WERI-Rb-1 (cell line): Measurements from ENCODE around the gene NDEL1.

Experiments
- DNase-seq: peaks from one replicate; pipeline ENCODE4 v3.0.0-alpha.2; 2020
- H3K27ac ChIP-seq: fragments of 250-450 bp; sonication (Bioruptor Pico); 2 replicates; pipeline ENCODE4 v1.5.1; 2020; ENCODE audit warnings: mild to moderate bottlenecking, moderate library complexity
- H3K27me3 ChIP-seq: fragments of 250-450 bp; sonication (Bioruptor Pico); 2 replicates; pipeline ENCODE4 v1.5.1; 2021; ENCODE audit warnings: mild to moderate bottlenecking, low read depth, moderate library complexity; ENCODE audit not compliant: insufficient read depth, severe bottlenecking
- H3K36me3 ChIP-seq: fragments of 250-450 bp; sonication (Bioruptor Pico); 2 replicates; pipeline ENCODE4 v1.5.1; 2020; ENCODE audit warnings: mild to moderate bottlenecking, moderate library complexity
- H3K4me3 ChIP-seq: 2 replicates; pipeline ENCODE4 v1.5.1; 2011; ENCODE audit warnings: low read depth, mild to moderate bottlenecking, control low read depth, low read length
- H3K9me3 ChIP-seq: fragments of 250-450 bp; sonication (Bioruptor Pico); 2 replicates; pipeline ENCODE4 v1.5.1; 2021; ENCODE audit warnings: mild to moderate bottlenecking, moderate library complexity; ENCODE audit not compliant: severe bottlenecking
- TF ChIP-seq, protein P1 (sequence below): IDR thresholded peaks from 2 replicates; pipeline ENCODE4 v1.5.1; 2011; ENCODE audit warnings: low read depth, mild to moderate bottlenecking, control low read depth, inconsistent platforms, low read length

NDEL1 gene

DNA sequence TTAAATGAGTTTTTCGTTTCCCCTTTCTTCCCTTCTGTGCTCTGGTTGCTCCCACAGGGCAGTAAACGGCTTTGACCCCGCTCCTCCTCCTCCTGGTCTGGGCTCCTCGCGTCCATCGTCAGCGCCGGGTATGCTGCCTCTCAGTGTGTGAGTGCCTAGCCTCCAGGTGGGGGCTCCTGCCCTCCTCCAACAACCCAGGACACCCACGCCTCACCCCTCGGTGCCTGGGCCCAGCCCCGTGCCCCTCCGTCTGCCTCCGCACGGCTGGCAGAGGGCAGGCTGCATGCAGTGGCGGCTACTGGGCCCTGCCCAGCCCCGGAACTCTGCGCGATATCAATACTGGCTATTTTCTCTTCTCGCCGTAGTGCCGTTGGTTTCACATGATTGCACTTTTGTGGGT, 31.2 kb downstream of the NDEL1 start:
- no peak for DNase-seq
- Histone ChIP-seq H3K36me3 (peaks cover 22% of the 10 kb centered on the region), H3K4me3 (no peak overlapping the region), H3K27me3 (no peaks in the 10 kb centered on the region), H3K9me3 (no peaks in the 10 kb centered on the region), H3K27ac (no peak overlapping the region)
- TF ChIP-seq, protein P1, sequence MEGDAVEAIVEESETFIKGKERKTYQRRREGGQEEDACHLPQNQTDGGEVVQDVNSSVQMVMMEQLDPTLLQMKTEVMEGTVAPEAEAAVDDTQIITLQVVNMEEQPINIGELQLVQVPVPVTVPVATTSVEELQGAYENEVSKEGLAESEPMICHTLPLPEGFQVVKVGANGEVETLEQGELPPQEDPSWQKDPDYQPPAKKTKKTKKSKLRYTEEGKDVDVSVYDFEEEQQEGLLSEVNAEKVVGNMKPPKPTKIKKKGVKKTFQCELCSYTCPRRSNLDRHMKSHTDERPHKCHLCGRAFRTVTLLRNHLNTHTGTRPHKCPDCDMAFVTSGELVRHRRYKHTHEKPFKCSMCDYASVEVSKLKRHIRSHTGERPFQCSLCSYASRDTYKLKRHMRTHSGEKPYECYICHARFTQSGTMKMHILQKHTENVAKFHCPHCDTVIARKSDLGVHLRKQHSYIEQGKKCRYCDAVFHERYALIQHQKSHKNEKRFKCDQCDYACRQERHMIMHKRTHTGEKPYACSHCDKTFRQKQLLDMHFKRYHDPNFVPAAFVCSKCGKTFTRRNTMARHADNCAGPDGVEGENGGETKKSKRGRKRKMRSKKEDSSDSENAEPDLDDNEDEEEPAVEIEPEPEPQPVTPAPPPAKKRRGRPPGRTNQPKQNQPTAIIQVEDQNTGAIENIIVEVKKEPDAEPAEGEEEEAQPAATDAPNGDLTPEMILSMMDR, result no peak

DNA sequence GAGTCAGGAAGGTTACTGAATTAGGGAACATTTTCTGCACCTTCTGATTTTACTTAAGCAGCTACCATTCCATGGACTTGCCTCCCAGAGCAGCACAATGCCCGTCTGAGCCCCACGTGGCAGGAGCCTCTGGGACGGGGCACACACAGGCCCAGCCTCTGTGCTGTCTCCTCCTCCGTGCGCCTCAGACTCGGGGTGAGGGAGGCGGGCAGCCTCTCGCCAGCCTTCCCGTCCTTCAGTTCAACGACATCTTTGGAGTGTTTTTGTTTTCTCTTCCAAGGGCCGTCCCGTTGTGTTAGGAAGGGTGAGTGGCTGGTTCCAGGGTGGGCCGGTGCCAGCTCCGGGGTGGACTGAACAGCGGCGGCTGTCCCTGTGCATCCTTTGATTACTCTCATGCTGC, 31.8 kb downstream of the NDEL1 start:
- TF ChIP-seq, protein P1, result no peak
- Histone ChIP-seq H3K27me3 (no peaks in the 10 kb centered on the region), H3K4me3 (no peak overlapping the region), H3K36me3 (peaks cover 24% of the 10 kb centered on the region), H3K9me3 (no peaks in the 10 kb centered on the region), H3K27ac (no peak overlapping the region)
- DNase-seq, result no peak

DNA sequence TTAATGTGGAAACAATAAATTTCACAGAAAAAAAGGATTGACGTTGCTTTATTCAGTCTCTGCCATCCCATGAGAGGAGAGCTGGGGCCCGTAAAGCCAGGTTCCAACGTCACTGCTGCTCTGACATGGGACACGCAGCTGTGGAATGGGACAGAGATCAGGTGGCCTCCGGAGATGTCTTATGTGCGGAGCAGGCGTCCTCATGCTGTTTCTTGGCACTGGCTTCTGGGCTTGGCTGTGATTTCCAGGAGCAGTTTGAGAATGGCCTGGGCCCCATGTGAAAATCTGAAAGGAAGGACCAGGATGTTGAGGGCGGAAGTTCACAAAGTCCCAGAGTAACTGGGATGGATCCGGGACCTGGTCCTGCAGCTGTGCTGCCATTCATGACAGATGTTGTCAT, 32.4 kb downstream of the NDEL1 start:
- Histone ChIP-seq H3K27me3 (no peaks in the 10 kb centered on the region), H3K4me3 (no peak overlapping the region), H3K36me3 (peaks cover 30% of the 10 kb centered on the region), H3K9me3 (no peaks in the 10 kb centered on the region), H3K27ac (no peak overlapping the region)
- DNase-seq, result no peak
- TF ChIP-seq, protein P1, result no peak

DNA sequence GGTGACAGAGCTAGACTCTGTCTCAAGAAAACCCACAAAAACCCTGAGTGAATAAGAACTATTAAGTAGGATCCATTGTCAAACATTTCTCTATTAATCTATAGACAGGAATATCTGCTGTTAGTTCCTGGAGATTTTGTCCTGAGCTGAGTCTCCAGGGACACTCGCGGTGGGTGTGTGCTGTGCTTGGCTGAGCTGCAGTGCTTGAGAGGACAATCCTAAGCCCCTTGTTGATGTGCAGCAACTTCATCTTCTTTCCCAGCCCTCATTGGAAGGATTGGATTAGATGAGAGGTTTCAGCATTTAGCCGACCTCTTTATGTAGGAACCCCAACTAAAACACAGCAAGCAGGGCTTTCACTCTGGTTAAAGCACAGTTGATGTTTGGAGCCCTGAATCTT, 33.3 kb downstream of the NDEL1 start:
- Histone ChIP-seq H3K4me3 (no peak overlapping the region), H3K9me3 (no peaks in the 10 kb centered on the region), H3K36me3 (peaks cover 38% of the 10 kb centered on the region), H3K27me3 (no peaks in the 10 kb centered on the region), H3K27ac (no peak overlapping the region)
- TF ChIP-seq, protein P1, result no peak
- DNase-seq, result peak; percentile 30

DNA sequence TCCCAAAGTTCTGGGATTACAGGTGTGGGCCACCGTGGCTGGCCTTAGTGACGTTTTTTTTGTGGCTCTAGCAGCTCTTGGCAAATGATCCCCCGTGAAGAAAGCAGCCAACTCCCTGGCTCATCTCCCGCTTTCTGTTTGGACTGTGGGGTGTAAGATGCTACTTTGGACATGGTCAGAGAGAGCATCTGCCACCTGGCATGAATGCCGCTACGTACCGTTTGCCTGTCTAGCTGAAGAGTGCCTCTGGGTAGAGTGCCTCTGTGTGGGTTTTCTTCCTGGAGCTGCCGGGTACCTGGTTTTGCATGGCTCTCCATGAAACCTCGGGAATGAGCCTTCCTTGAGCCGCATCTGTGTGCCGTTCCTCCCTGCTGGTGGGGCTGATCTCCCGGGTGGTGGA, 34.3 kb downstream of the NDEL1 start:
- Histone ChIP-seq H3K9me3 (no peaks in the 10 kb centered on the region), H3K27ac (no peak overlapping the region), H3K4me3 (no peak overlapping the region), H3K36me3 (peaks cover 48% of the 10 kb centered on the region), H3K27me3 (no peaks in the 10 kb centered on the region)
- TF ChIP-seq, protein P1, result no peak
- no peak for DNase-seq

DNA sequence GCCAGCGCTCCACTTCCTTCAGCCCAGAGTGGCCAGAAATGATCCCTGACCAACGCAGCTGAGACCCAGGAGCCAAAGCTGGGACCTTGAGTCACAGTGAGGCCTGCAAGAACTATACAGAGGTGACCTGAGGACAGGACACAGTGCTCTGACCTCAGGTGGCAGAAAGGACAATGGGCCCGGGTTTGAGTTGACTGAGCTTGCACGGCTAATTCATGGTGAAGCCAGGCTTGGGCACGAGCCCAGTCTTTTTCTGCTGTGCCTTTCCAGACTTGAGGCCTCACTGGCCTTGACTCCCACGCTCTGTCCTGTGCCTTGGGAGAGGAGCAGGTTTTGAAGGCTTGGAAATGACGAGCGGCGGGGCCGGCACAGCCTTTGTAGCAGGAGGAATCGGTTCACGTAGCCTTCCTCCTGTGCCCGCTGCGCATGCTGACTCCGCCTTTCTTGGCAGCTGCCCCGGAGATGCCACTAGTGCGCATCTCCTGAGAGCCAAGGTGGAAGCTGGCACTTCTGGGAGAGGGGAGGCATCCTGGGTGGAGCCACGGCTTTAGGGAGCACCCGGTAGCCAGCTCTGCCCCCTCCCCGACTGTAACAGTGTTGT, 34.9 kb downstream of the NDEL1 start:
- no peak overlapping the region for H3K4me3 ChIP-seq
- no peaks in the 10 kb centered on the region for H3K27me3 ChIP-seq
- H3K9me3 ChIP-seq, result no peaks in the 10 kb centered on the region
- DNase-seq, result no peak
- peaks cover 54% of the 10 kb centered on the region for H3K36me3 ChIP-seq
- no peak overlapping the region for H3K27ac ChIP-seq
- TF ChIP-seq, protein P1, result no peak
